22Rv1 (cell line): Measurements from ENCODE around the gene IMPDH2.

ENCODE experiments used
- H3K27ac ChIP-seq: fragments of 450-650 bp; 2 replicates; pipeline ENCODE4 v1.5.1; 2017
- ZFX ChIP-seq: fragments of 450-650 bp; IDR thresholded peaks from 2 replicates; pipeline ENCODE4 v1.6.1; 2017; ENCODE audit warnings: antibody characterized with exemption, borderline replicate concordance
- TF ChIP-seq, protein P1 (sequence below): fragments of 450-650 bp; IDR thresholded peaks from 2 replicates; pipeline ENCODE4 v1.5.1; 2017; ENCODE audit warnings: mild to moderate bottlenecking

Gene IMPDH2

DNA sequence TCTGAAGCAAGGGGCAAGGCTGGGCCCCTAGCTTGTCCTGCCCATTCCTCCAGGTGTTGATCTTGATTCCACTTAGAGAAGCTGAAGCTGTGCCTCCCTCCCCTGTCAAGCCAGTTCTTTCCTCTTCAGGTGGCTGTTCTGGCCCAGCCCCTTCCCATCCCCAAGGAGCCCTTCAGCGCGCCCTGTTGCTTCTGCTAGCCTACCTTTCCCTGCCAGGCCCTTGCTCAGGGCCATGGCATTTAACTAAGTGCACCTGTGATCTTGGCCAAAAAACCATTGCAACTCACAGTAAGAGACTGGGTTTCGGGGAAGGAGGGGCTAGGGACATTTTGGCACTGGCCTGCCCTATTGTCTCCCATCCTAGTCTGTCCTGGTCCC is 23.9 kb downstream of the IMPDH2 start:
- TF ChIP-seq ZFX: no peak
- TF ChIP-seq, protein P1, sequence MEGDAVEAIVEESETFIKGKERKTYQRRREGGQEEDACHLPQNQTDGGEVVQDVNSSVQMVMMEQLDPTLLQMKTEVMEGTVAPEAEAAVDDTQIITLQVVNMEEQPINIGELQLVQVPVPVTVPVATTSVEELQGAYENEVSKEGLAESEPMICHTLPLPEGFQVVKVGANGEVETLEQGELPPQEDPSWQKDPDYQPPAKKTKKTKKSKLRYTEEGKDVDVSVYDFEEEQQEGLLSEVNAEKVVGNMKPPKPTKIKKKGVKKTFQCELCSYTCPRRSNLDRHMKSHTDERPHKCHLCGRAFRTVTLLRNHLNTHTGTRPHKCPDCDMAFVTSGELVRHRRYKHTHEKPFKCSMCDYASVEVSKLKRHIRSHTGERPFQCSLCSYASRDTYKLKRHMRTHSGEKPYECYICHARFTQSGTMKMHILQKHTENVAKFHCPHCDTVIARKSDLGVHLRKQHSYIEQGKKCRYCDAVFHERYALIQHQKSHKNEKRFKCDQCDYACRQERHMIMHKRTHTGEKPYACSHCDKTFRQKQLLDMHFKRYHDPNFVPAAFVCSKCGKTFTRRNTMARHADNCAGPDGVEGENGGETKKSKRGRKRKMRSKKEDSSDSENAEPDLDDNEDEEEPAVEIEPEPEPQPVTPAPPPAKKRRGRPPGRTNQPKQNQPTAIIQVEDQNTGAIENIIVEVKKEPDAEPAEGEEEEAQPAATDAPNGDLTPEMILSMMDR: no peak
- H3K27ac ChIP-seq: peak overlapping the region; percentile 98

DNA sequence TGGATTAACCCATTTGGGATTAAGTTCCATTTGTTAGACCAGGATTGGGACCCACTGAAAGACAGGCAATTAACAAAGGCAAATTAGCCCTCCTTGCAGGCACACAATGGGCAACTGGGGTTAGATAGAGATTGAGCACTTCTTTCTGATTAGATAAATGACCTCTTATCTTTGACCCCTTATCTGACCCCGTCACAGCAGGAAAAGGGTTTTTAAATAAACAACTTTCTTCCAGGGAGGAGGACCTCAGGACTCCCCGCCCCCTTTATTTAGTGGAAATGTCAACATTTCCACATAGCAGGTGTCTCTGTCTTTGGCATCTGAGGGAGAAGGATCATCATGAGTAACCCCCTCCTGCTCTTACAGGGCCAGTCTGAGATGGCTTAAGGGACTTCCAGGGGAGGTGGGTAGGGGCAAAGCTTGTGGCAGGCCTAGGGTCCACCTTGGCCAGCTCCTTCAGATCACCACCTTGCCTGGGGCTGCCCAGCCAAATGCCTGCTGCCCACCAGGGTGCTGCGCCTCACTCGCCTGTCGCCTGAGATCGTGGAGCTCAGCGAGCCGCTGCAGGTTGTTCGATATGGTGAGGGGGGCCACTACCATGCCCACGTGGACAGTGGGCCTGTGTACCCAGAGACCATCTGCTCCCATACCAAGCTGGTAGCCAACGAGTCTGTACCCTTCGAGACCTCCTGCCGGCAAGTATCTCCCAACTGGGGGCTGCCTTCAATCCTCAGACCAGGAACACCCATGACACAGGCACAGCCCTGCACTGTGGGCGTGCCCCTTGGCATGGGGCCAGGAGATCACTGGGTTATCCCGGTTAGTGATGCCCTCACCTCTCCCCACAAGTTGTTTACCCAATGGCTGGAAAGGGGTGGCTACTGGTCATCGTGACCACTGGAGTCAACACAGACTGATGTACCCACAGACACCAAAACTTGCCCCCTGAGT is 24.6 kb downstream of the IMPDH2 start:
- peak overlapping the region; percentile 98 for H3K27ac ChIP-seq
- TF ChIP-seq, protein P1: no peak
- TF ChIP-seq ZFX: no peak

DNA sequence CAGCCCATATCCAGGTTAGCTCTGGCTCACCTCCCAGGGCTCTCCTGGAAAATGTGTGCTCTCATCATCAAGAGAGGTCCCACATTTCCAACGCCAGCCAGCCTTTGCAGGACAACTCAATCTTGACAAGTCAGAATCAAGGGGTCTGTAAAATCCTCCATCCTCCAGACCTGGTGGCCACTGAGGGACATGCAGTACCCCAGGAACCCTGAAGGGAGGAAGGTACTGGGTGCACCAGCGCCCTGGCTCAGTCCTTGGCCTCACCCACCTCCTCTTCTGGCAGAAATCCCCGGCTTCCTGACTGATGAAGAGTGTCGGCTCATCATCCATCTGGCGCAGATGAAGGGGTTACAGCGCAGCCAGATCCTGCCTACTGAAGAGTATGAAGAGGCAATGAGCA is 28.0 kb downstream of the IMPDH2 start:
- no peak overlapping the region for H3K27ac ChIP-seq
- TF ChIP-seq, protein P1: no peak
- TF ChIP-seq ZFX: no peak

DNA sequence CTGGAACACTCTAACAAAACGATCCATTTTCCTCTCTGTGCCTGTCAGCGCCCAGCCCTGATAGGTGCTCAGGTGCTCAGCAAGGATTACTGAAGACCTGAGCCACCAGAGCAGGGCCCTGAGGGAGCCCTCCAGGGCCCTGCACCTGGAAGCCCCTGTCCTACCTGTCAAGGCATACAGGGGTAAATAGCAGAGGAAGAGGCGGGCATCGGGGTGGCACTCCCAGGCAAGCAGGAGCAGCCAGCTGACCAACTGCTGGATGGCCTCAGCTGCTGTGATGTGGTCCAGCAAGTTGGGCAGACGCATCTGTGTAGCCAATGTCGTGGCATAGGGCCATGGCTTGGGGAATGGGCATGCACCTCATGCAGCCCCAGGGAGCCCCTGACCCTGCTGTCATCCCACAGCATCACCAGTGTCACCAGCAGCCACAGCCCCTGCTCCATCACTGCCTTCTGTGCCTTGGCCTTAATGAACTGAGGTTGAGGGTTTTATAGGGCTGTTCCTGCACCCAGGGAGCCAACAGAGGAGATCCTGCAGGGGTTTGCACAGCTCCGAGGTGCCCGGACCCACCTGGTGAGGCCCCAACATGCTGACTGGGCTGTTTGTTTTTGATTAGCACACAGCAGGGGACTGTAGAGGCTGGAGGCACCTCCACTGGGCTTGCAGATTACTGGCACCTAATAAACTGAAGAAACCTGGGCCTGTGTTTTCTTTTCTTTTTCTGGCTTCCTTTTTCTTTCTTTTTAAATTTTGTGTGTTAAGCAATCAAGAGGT is 29.9 kb downstream of the IMPDH2 start:
- TF ChIP-seq ZFX: no peak
- TF ChIP-seq, protein P1: no peak
- no peak overlapping the region for H3K27ac ChIP-seq

DNA sequence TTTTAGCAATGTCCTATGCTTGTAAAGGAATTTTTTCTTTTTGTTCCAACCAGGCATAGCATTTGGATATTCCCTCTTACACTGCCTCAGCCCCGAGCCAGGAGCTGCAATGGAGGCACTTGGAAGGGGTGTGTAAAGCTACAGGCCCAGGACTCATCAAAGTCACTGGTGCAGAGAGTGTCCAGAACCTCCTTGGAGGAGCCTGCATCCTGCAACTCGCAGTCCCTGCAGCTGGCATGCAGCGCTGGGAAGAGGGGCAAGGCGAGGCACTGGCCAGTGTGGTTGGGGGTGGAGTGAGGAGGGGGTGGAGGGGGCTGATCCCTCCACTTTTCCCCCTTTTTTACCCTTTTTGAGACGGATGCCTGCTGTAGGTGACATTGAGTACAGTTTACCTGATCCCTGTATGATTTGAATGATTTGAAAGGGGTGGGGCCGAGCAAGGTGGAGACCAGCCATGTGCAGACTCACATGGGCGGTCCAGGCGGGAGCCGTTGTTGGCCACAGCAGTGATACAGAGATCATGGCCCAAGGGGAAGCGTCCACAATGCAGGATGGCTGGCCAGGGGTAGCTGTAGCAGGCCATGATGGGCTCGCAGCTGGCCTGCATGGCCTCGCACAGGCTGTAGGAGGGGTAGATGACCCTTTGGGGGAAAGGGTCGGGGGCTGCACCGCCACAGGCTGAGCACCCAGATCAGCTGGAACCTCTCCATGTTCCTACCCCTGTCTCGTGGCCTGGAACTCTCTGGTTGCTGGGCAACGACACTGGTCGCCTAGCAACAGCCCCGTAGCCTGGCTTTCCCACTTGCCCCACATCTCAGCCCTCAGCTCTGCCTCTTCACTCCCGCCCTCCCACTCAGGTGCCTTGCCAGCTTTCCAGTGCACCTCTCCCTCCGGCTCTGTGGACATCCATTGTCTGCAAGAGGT is 31.2 kb downstream of the IMPDH2 start:
- no peak overlapping the region for H3K27ac ChIP-seq
- TF ChIP-seq ZFX: no peak
- TF ChIP-seq, protein P1: no peak

DNA sequence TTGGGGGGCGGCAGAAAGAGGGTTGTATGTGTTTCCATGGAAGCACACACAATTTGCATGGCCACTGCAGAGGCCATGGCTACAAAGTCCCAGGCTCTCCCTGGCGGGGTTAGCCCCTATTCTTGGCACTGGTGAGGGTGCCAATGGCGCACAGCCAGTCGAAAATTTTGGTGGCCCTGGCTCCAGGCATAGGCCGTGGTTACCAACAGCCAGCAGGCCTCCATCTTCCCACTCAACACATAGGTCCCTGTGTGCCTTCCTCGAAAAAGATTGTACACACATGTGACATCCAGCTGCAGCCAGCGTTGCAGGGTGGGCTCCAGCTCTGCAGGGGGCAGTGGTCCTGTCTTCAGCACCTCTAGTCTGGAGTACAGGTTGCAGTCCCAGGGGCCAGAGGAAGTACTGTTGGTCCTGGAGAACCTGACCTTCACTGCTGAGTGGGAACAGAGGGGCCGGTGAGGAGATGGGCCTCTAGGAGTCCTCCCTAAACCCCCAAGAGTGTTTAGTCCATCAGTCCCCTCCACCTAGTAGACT is 32.0 kb downstream of the IMPDH2 start:
- no peak overlapping the region for H3K27ac ChIP-seq
- TF ChIP-seq, protein P1: no peak
- TF ChIP-seq ZFX: no peak
